ENCODE data around the gene PRM1.

The PRM1 gene

DNA sequence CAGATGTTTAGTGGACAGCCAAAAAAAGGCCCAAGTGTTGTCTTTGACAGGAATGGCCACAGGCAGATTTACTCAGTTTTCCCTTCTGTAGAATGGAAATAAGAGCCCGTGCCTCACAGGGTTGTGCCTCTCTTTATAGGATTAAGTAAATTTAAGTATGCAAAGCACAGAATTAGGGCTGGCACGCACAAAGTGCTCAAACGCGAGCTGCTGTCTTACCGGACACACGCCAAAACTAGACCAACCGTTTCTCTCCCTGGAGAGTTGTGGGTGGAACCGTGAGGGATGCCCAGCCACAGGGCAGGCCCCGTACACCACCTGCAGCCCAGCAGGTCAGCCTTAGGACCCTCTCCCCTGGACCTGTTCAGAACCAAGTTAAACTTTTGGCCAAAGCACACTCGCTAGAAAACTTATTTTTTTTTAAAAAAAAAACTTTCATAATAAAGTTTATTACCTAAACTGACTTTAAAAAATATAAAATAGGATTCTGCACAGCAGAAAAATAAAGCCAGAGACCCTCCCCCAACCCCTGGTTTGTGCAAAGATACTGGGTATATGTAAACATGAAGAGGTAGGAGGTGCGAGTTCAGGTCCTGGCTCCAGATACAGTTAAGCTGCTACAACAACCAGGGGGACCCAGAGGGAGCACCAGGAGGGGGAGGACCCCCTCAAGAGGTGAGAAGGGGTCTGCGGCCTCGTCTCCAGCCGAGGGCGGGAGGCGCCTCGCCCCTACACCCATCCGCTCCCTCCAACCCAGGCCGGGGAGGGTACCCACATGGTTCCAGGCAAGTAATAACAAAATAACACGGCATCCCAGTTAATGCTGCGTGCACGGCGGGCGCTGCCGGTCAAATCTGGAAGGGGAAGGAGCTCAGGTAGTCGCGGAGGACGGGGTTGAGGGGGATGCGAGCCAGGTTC is 26.9 kb downstream of the PRM1 start:
- no peak for DNase-seq (ENCODE audit: low spot score)

DNA sequence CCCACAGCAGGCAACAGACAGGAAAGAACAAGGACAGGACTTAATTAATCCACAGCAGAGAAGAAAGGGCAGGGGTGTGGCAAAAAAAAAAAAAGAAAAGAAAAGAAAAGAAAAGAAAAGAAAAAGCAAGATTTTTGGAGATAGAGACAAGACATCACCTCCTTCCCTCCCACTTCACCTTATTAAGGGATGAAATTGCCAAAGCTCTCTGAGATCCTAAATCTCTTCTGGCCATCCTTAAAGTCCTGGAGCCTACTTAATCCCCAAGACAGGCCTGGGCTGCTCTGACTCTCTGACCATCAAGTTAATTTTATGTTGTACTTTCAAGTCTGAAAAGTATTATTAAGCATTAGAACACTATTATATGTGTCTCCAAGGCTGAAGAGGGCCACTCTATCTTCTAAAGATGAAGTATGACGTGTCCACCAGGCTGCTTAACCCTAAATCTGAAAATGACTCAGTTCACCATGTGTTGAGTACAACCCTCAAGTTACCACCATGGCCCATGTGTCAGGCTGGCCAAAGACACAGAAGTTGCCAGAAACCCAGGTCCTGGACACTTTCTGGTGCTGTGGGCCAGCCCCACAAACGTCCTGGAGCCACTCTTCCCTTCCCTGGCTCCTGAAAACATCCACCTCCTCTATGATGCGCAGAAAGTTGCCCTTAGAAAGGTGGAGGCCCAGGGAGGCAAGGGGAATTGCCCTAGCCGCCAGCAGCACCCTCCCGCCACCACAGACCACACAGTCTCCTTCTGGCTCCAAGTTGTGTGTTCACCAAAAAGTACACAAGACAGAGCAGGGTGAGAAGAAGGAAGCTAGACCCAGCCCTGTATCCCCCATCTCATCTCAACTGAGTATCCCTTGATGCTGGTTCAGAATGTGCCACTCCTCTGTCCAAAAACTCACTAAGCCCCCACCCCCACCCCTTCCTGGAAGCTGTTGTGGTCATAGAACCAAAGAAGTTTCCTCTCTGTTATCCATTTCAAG is 27.8 kb downstream of the PRM1 start:
- DNase-seq (ENCODE audit: low spot score) = no peak

DNA sequence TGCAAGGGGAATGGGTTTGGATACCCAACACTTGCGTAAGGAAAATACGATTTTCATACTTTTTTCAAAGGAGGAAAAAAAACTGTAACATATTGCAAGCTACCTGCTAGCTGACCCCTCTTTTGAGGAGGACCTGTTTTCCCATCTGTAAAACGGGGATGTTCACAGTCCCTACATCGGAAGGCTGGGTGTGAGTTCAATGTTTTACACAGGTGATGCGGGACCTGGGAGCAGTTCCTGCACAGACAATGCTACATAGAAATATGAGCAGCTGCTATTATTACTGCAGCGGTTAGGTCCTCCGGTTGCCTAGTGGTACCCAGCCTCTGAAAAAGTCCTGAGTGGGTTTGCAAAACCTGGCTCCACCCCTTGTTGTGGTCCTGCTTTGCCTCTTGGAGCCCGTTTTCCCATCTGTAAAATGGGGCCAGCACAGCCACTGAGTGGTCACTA is 28.6 kb downstream of the PRM1 start:
- DNase-seq (ENCODE audit: low spot score) = no peak

DNA sequence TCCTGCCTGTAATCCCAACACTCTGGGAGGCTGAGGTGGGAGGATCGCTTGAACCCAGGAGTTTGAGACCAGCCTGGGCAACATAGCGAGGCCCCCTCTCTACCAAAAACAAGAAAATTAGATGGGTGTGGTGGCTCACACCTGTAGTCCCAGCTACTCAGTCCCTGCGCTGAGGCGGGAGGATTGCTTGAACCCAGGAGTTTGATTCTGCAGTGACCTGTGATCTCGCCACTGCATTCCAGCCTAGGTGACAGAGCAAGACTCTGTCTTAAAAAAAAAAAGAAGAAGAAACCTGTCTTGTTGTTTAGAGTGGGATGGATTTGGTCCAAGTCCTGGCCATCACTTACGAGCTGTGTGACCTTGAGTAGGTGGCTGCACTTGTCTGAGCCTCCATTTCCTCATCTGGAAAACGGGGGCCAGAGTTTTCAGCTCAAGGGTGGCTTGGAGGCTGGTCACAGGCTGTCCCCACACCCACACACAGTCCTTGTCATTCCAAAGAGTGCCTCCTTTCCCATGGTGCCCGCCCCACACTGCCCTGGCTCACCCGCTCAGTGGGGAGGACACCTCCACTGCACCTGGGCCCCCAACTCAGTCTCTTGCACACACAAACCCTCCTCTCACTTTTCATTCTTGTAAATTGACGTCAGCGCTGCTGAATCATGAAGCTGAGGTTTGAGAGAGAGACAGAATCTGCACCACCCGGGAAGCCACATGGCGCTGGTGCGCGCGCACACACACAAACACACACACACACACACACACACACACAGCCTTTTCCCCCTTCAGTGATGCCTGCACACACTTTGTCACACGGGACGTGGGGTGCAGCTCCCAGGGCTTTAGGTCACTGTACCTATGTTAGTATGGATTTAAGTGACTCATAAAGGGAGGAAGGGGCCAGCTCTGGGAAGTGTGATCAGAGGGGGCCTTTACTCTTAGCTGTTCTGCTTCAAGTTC is 29.3 kb downstream of the PRM1 start:
- DNase-seq (ENCODE audit: low spot score) = no peak

DNA sequence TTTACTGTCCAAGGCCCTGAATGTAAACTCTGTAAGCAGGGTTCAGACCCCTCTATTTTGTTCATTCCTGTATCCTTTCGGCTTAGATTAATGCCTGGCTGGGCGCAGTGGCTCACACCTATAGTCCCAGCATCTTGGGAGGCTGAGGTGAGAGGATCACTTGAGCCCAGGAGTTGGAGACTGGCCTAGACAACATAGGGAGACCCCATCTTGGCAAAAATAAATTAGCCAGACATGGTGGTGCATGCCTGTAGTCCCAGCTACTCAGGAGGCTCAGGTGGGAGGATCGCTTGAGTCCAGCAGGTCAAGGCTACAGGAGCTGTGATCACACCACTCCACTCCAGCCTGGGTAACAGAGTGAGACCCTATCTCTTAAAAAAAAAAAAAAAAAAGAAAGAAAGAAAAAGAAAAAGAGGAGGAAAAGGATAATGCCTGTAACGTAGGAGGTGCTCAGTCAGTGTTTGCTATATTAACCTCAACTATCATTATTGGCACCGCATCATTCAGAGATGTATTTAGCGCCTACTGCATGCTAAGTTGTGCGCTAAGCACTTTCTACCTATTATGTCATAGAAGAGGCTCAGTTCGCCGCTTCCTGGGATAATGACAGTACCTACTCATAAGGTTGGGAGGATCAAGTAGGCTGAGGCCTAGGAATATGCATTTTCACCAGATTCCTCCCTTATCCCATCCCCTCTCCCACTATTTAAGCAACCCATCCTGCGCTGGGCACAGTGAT is 30.2 kb downstream of the PRM1 start:
- DNase-seq (ENCODE audit: low spot score) = no peak

DNA sequence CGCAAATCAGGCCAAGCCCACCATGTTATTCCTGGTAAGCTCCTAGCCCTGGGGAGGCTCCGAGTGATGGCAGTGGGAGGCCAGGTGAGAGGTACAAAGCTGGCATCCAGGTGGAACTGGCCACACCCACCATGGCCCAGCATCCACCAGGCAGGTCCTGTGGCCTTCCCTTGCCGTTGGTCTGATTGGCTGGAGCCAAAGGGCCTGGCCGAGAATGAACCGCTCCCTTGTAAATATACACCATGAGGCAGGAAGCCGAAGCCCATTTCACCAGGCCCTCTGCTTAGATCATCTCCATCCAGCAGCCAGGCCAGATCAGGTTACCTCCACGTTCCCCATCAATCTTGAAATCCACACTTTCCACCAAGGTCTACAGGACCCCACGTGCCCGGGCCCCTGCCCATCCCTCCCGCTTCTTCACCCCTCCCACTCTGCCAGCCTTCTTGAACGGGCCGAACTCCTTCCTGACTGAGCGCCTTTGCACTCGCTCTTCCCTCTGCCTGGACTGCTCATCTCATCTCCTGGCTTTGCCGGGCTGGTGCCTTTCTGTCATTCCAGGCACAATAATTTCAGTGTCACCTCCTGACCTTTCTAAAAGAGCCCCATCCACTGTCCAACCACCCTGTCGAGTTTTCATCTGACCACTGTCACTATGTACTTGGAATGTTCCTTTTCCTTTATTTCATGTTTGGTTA is 30.9 kb downstream of the PRM1 start:
- DNase-seq (ENCODE audit: low spot score) = no peak

DNA sequence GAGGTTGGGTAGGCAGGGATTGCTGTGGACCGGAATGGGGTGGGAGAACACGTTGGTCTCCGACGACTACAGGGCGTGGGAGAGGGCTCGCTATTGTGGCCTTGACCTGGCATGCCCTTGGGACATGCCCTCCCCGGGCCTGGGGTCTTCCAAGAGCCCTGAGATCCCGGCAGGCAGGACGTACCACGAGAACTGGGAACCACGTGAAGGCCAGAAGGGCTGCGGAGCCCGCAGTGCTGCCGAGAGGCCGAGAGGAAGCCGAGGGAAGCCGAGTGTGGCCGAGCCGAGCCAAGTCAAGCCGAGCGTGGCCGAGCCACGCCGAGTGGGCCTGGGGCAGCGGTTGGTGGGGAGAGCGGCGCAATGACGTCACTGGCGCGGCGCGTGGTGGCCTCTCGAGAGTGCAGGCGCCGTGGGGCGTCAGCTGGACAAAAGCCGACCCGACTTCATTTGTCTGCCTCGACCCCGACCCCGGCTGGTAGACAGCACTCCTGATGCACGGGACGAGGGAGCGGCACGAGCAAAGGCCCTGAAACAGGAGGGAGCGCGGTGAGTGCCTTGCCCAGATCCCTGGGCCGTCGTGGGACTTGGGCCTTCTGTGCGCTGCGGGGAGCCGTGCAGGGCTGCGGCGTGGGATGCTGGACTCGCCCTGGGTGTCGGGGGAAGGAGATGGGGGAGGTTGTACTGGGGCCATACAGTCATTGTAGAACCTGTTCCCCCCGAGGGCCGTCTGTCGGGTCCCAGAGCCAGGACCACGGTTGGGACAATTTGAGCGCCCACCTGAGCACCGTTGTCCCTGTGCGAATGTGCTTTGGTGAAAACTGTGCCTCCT is 31.7 kb downstream of the PRM1 start:
- no peak for DNase-seq (ENCODE audit: low spot score)

DNA sequence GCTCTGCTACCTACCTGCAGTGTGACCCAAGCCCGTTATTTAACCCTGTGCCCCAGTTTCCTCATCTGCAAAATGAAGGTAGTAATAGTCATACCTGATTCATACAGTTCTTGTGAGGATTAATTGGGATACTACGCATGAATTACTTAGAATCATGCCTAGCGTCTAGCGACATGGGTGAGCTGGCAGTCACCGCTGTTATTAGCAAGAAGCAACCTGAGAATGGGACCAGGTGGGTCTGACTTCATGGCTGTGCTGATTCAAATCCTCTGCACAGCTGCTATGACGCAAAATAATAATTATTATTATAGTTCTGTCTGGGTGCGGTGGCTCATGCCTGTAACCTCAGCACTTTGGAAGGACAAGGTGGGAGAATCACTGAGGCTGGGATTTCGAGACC is 33.0 kb downstream of the PRM1 start:
- no peak for DNase-seq (ENCODE audit: low spot score)

DNA sequence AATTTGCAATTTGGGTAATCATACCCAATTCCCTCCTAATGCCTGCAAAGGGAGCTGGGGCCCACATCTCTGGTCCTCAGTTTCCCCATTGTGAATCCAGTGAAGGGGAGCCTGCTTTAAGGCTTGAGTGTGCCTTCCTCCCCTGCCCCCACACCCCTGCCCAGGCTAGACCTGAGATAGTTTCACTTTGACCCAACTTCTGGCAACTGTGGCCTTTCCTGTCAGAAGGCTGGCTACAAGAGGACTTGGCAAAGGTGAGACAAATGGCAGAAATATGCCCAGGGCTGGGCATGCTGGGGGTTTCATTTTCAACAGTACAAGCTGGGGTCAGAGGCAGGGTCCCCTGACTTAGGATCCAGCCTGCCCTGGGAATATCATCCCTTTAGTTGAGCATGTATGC is 35.1 kb downstream of the PRM1 start:
- DNase-seq (ENCODE audit: low spot score) = no peak

DNA sequence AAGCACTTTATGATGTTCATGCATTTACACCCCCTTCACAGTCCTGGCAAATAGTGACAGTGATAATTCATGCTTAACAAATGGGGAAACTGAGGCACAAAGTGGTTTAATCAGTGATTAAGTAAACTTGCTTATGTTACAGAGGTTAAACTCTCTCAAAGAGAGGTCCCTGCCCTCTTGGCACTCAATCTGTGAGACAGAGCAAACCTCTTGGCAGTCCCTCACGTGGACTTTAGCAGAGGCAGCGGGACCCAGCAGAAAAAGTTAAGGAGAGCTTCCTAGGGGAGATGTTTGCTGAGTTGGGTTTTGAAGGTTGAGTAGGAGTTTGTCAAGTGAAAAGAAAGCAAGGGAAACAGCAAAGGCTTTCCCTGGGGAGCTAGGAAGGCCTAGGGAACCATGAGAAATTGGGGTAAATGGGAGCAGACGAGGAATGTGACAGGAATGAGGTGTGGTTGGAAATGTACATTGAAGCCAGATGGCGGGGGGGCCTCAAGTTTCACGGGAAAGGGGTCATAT is 35.9 kb downstream of the PRM1 start:
- DNase-seq (ENCODE audit: low spot score) = no peak

DNA sequence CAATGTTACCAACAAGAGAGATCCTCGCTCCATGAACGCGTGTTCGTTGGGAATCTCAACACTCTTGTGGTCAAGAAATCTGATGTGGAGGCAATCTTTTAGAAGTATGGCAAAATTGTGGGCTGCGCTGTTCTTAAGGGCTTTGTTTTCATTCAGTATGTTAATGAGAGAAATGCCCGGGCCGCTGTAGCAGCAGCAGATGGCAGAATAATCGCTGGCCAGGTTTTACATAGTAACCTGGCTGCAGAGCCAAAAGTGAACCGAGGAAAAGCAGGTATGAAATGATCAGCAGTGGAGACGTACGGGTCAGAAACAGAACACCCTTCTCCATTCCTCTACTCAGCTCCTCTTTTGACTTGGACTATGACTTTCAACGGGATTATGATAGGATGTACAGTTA is 38.5 kb downstream of the PRM1 start:
- DNase-seq (ENCODE audit: low spot score) = no peak

DNA sequence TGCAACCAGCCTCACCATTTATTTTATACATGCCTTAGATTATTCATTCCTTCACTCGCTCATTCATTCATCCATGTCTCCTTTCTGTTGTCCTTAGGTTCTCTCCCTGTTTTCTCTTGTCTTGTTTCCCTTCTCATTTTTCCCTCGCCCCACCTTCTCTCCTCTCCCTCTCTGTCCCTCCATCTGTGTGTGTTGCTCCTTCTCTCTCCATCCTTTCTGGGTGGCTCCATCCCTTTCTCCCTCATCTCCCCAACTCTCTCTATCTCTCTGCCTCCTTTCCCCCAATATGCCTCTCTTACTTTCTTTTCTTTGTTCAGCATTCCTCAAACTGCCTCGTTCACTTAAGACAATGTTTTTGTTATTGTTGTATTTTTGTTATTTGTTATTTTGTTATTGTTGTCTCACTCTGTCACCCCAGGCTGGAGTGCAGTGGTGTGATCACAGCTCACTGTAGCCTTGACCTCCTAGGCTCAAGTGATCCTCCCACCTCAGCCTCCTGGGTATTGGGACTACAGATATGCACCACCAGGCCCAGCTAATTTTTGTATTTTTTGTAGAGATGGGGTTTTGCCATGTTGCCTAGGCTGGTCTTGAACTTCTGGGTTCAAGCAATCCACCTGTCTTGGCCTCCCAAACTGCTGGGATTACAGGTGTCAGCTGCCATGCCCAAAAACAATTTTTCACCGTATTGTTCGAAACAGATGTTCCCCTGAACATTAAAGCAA is 39.5 kb downstream of the PRM1 start:
- DNase-seq (ENCODE audit: low spot score) = no peak

DNA sequence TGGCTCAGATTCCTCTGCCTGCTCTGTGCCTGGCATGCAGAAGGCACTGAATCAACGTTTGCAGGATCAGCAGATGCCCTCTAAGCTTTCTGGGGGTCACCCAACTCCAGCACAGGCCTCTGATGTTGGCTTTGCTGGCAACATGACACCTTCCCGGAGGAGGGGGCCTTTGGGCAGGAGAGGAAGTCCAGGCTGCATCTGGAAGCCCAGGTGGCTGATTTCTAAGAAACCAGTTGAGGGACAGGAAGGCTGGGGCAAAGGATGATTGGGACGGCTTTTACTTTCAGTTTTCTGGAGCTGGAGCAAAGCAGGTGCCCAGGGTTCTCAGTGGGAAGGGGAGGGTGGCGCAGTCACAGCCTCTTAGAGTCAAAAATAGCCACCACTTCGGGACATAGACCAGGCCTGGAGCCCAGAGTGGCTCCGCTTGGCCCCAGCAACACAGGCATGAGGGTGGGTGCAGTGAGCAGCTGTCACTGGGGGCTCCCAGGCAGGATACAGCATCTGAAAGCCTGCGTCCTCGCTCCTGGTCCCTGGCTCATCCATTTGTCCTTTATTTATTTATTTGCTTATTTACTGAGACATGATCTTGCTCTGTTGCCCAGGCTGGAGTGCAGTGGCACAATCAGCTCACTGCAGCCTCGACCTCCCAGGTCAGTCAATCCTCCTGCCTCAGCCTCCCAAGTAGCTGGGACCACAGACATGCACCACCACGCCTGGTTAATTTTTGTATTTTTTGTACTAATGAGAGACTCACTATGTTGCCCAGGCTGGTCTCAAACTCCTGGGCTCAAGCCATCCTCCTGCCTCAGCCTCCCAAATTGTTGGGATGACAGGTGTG is 40.3 kb downstream of the PRM1 start:
- no peak for DNase-seq (ENCODE audit: low spot score)

DNA sequence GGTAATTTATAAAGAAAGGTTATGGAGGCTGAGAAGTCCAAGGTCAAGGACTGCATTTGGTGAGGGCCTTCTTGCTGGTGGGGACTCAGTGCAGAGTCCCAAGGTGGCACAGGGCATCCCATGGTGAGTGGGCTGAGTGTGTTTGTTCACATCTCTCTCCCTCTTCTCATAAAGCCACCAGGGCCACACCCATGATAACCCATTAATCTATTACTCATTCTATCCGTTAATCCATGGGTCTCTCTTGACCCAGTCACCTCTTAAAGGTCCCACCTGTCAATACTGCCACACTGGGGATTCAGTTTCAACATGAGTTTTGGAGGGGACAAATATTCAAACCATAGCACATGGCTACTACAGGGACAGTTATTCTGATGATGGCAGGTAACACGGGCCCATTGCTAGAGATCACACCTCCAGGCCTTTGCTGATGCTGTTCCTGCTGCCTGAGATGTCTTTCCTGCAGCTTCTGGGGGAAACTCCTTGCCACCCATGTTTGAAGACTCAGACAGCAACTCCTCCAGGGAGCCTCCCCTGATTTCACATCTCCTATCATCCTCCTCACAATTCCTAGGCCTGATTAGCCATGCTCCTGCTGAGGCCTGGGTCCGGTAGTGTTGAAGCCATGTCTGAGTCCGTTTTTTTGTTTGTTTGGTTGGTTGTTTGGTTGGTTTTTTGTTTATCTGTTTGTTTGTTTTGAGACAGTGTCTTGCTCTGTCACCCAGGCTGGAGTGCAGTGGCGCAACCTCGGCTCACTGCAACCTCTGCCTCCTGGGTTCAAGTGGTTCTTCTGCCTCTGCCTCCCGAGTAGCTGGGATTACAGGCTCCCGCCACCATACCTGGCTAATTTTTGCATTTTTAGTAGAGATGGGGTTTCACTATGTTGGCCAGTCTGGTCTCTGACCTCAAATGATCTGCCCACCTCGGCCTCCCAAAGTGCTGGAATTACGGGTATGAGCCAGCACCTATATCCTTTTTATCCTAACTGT is 41.2 kb downstream of the PRM1 start:
- no peak for DNase-seq (ENCODE audit: low spot score)

DNA sequence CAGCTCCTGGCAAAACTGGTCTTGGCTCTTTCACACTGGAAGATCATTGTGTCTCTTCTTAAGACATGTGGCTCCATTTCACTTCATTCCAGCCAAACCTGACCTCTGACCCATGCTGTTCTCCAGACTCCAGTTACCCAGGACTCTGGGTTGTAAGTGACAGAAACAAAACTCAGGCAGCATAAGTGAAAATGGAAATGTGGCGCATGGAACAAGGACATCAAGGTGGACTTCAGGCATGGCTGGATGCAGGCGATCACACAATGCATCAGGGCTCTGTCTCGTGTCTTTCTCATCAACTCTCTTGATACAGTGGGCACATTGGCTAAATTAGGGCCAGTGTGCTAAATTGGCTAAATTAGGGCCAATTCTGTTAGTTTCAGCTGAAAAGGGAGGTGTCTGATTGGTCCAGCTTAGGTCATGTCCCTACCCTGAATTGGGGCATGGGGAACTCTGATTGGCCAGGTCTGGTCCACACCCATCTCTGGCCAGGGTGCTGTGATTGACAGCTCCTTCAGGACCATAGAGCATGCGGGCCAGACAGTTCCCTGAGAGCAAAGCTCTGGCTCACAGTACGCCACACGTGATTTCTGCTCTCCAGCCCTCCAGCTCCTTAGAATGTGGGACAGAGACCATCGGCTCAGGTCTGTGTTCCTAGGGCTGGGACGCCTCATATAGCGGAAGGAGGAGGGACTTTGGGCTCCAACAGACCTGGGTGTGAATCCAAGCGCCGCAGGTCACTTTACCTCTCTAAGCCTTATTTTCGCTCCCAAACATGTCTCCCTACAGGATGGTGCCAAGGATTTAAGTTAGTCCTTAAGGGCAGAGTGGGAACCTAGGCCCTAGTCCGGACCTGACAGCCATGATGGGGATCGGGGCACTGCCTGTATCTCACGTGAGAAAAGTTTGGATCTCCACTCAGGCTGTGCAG is 42.6 kb downstream of the PRM1 start:
- DNase-seq (ENCODE audit: low spot score) = no peak

All from hematopoietic multipotent progenitor cell treated with erythropoietin and hydrocortisone succinate and interleukin-3 and kit ligand, for 15 days (in vitro differentiated cells).